Cardiac atrium fibroblast (primary cell): Measurements from ENCODE around the gene NUP62. TPM values are rescaled to one million over a fixed set of nuclear protein-coding genes. Genes with fewer than 3 reads are reported as not detected.

Experiments used
- total RNA-seq: library from RNA; depleted of rRNA; stranded (reverse); fragments of >200 nt; gene quantifications from 2 replicates; pipeline ENCODE4 v1.2.3, GENCODE V29; 2015

Gene NUP62
- 27.4 and 33.2 TPM in 2 replicates for total RNA-seq

DNA sequence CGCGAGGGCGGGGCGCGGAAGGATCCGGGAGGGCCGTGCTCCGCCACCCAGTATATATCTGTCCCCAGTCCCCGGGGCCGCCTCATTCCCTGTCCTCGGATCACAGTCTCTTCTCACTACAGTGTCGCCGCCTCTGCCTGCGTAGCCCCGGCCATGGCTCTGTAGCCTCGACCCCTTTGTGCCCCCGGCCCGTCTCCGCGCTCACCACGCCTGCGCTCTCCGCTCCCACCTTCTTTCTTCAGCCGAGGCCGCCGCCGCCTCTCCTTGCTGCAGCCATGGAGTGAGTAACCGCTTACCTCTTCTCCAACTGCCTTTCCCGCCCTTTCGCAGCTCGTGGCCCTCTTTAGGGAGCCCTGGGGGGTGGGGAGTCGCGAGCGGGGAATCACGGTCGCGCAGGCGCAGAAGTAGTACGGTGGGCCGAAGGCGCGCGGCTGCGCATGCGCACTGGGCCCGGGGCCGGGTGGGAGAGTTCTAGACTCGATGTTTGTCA lies at the start of gene NUP62, which contains the start of gene ATF5:
NUP62 (minus strand) TSS at position 384 of the 490 bp plus-strand sequence. CDS start 19,697 bp downstream, outside the sequence.
ATF5 (plus strand) TSS at position 85 of the 490 bp plus-strand sequence. CDS start 1,646 bp downstream, outside the sequence.

DNA sequence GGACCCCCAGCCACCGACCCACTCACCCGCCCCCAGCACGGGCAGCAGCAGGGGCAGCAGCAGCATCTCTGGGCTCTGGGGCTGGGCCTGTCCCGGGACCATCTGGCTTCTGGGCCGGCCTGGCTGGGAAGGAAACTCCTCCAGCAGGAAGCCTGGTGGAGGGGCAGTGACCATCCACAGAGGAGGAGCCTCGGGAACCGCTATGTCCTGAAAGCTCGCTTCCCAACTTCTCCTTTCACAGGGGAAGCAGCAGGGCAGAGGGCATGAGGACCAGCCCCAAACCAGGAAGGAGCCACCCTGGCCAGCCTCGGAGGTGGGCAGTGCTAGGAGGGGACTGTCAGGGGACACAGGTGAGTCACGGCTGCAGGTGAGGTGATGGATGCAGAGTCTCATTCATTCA lies 31.7 kb upstream of the NUP62 start, which contains the start of gene SIGLEC11:
SIGLEC11 (minus strand) TSS at position 193 of the 400 bp plus-strand sequence; CDS start at position 102, 91 bp downstream.

GRCh38 chr19:49896863-49897621 lies 32.3 kb downstream of the NUP62 start, which contains the start of gene IL4I1:
Gene IL4I1, minus strand, starts transcription at chr19:49896887. Its CDS starts 727 bp downstream, at chr19:49896160.

GRCh38 chr19:49877020-49877878 lies 52.1 kb downstream of the NUP62 start, which contains the start of the genes AKT1S1 and TBC1D17:
Gene AKT1S1, minus strand, starts transcription at chr19:49877355. Its CDS starts 4,060 bp downstream, at chr19:49873295.
Gene TBC1D17, plus strand, starts transcription at chr19:49877702. Its CDS starts 22 bp downstream, at chr19:49877724.

GRCh38 chr19:49866933-49867782 lies 62.1 kb downstream of the NUP62 start, which contains the start of gene PNKP:
Gene PNKP, minus strand, starts transcription at chr19:49867576. Its CDS starts 372 bp downstream, at chr19:49867204.

Other genes starting within 250 kb of the NUP62 start
- gene ADM5, start 239.9 kb downstream of the NUP62 start, total RNA-seq, result 0.72 TPM in 1 of 2 replicates, not detected in the other
- 8.8 and 11.2 TPM in 2 replicates for gene CPT1C, start 238.4 kb downstream of the NUP62 start, total RNA-seq
- 0.54 and 0.65 TPM in 2 replicates for gene TSKS, start 166.2 kb downstream of the NUP62 start, total RNA-seq
- gene AP2A1, start 162.5 kb downstream of the NUP62 start, total RNA-seq, result 189 and 206 TPM in 2 replicates
- 12.2 and 15.2 TPM in 2 replicates for gene FUZ, start 116.2 kb downstream of the NUP62 start, total RNA-seq
- gene MED25, start 111.2 kb downstream of the NUP62 start, total RNA-seq, result 20.3 and 20.9 TPM in 2 replicates
- 72.9 and 91.9 TPM in 2 replicates for gene PTOV1, start 78.3 kb downstream of the NUP62 start, total RNA-seq
- 25.3 and 57.9 TPM in 2 replicates for gene PNKP, start 61.9 kb downstream of the NUP62 start, total RNA-seq
- gene AKT1S1, start 52.1 kb downstream of the NUP62 start, total RNA-seq, result 23.7 and 28.3 TPM in 2 replicates
- gene TBC1D17, start 51.8 kb downstream of the NUP62 start, total RNA-seq, result 20.4 and 27.7 TPM in 2 replicates
- not detected in 2 replicates for gene IL4I1, start 32.6 kb downstream of the NUP62 start, total RNA-seq
- 28.0 and 31.4 TPM in 2 replicates for gene ATF5, start 299 bp downstream of the NUP62 start, total RNA-seq
- gene SIGLEC11, start 31.7 kb upstream of the NUP62 start, total RNA-seq, result not detected in 2 replicates
- gene VRK3, start 95.9 kb upstream of the NUP62 start, total RNA-seq, result 20.4 and 28.2 TPM in 2 replicates
- 6.5 and 11.3 TPM in 2 replicates for gene ZNF473, start 96.5 kb upstream of the NUP62 start, total RNA-seq
- gene IZUMO2, start 233.8 kb upstream of the NUP62 start, total RNA-seq, result not detected in 2 replicates